GM12874 (cell line): ENCODE measurements around the gene PID1.

Experiments
- TF ChIP-seq, protein P1 (sequence below): IDR thresholded peaks from 2 replicates; pipeline ENCODE4 v1.5.1; 2011; ENCODE audit warnings: low read depth, mild to moderate bottlenecking, control low read depth, low read length, moderate library complexity; ENCODE audit not compliant: insufficient read depth

The PID1 gene

DNA sequence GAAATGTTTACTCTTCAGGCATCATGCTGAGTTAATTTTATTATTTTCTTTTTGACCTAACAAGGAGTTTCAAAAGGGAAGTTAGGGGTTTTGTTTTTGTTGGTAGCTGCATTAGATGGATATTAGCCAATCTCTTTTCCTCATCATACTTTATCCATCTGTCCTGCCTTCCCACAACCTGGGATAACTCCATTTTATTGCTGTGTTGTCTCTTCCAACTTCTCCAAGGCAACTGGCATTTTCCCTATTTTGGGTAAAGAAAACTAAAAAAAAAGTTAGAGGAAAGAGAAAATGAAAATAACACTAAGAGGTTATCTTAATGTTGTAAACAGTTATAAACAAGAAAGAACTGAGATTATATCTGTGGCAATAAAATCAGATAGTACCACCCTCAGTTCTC lies 147.0 kb downstream of the PID1 start:
- TF ChIP-seq, protein P1, sequence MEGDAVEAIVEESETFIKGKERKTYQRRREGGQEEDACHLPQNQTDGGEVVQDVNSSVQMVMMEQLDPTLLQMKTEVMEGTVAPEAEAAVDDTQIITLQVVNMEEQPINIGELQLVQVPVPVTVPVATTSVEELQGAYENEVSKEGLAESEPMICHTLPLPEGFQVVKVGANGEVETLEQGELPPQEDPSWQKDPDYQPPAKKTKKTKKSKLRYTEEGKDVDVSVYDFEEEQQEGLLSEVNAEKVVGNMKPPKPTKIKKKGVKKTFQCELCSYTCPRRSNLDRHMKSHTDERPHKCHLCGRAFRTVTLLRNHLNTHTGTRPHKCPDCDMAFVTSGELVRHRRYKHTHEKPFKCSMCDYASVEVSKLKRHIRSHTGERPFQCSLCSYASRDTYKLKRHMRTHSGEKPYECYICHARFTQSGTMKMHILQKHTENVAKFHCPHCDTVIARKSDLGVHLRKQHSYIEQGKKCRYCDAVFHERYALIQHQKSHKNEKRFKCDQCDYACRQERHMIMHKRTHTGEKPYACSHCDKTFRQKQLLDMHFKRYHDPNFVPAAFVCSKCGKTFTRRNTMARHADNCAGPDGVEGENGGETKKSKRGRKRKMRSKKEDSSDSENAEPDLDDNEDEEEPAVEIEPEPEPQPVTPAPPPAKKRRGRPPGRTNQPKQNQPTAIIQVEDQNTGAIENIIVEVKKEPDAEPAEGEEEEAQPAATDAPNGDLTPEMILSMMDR = no peak

DNA sequence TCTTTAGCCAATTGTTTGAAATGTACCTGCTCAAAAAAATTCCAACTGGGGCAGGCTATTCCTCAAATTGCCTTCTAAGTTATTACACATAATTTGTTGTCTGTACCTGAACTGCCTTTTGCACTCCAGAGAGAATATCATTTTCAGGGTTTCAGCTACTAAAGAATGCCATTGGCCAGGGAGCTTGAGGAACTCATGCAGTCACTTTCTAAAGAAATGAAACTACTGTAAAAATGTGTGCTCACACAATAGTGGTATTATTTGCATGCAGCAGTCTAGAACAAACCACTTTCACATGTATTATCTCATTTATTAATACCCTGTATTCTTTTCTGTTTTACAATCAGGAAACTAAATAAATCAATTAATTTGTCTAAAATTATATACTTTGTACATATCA lies 152.2 kb downstream of the PID1 start:
- TF ChIP-seq, protein P1 = no peak

DNA sequence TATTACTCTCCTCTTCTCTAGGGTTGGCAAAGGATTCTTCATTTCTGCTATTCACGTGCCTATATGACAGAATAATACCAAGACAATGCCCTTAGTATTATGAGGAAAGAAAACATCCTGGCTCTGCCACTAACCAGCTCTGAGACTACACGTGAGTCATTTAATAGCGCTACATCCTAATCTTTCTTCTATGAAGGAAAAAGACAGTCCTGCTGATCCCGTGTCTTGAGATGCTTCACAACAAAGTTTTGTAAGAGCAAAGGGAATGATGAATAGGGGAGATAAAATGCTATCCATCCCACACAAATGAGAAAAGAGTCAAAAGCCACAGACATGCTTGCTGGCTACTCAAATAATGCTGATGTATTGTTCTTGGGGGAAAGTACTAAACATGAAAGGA lies 152.8 kb downstream of the PID1 start:
- TF ChIP-seq, protein P1 = no peak

DNA sequence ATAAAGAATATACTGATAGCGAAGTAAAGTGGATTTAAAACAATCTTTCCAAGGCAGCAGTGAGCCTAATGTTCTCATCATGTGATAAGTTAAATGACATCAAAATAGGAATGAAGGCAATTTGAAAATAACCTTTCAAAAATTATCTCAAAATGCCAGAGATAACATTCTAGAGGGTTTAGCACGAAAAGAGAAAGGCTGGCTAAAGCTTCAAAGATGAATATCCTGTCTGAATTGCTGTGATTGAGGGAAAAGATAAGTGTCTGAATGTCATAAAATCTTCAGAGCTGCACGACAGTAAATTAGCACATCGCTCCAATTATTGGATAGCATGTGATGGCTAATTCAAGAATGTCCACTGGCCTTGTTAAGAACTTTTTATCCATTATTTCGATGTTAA lies 159.3 kb downstream of the PID1 start:
- TF ChIP-seq, protein P1 = no peak

DNA sequence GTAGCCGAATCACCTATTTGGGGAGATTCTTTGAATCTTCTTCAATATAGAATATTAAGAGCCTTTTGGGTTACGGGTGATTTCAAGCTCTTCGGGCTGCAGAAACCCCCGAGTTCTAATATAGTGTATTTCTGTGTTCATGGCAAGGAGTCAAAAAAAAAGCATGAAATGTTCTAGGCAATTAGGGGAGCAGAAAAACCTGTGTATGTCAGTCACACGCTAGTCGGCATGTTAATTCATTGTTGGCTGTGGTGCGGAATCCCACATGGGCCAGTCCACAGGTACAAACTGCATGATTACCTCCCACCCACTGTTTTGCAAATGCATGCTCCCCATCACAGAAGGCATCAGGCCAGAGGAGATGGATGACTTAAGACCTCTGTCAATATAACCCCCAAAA lies 161.9 kb downstream of the PID1 start:
- TF ChIP-seq, protein P1 = no peak

DNA sequence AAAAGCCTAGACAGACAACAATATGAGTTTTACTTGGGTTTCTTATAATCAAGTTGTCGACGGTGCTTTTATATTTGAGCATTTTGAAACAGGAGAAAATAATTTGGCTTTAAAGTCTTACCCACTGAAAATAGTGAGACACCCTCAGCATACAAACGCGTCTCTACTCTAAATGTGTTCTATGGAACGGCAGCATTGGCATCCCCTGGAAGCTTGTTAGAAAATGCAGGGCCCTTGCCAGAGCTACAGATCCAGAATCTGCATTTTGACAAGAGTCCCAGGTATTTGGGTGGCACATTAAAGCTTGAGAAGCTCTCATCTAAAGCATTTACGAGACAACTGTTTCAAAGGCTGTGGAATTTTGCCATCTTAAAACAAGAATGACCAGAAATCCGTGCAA lies 163.5 kb downstream of the PID1 start:
- TF ChIP-seq, protein P1 = no peak

DNA sequence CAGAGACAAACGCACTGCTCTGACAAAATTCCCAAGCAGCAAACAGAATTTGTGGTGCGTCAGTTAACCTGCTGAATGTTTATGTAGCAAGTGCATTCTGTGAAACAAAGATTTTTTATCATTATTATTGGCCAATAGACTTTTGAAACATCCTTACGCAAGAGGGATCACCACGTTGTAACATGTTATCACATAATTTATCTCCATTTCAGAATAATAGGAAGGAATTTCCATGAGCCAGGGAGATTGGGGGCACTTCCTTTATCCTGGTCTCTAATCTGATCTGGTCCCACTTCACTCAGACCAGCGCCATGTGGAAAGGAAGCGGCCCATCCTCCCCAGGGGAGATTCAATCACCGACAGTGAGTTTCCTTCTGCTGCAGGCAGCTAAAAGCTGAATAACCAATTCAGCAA lies 166.1 kb downstream of the PID1 start:
- TF ChIP-seq, protein P1 = no peak

DNA sequence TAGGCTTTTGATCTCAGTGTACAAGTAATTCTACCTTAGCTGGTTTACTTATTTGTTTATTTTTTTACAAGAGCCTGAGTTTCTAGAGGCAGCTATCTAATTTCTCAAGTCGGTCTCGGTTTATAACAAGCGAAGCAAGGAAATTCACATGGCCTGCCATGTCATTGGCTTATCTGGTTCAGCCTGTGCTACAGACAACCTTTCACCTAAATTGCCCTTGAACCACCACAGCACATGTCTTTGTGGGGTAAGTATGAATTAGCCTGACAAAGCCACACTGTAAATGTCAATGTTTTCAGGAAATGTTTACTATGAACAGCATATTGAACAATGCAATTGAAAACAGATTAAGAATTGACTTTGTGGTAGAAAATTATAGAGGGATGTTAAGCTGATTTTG lies 167.1 kb downstream of the PID1 start:
- TF ChIP-seq, protein P1 = no peak
